ENCODE results near the gene DNAJC11. TPM values are rescaled to one million over a fixed set of nuclear protein-coding genes. Genes with fewer than 3 reads are reported as not detected.

Gene DNAJC11
- total RNA-seq, 1 experiment from 2014 or later = 75.6 TPM

DNA sequence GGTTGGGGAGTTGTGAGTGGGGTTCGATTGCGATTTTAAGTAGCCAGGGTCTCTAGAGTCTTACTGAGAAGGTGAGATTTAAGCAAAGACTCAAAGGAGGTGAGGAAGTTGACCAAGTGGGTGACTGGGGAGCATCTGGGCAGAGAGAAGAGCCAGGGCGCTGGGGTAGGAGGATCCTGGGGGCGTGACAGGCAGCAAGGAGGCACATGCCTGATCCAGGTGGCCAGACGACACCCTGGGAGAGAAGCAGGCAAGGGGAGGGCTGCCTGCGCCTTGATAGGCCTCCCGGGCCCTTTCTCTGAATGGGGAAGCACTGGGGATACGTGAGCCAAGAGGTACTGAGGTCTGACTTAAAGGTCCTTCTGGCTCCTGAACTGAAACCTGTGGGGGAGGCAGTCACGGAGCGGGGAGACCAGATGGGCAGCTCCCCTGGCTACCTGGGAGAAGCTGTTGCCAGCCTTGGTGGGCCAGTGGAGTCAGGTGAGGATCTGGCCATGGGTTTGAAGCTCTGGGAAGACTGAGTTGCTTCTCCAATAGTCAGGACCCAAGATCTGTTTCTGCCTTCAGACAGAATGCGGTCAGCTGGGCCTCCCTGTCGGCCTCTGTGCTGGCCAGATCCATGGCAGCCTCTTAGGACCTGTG is 116.4 kb downstream of the DNAJC11 start:
- POLR2A ChIA-PET = no interaction called here

More for the DNA sequence above, 116.4 kb downstream of the DNAJC11 start:
- H3K79me2 ChIP-seq (ENCODE audit: insufficient read depth, low read length) = peaks cover 27% of the 10 kb centered on the region
- H3K4me2 ChIP-seq (ENCODE audit: low read length) = no peak overlapping the region
- H3K27ac ChIP-seq (ENCODE audit: low read depth, low read length) = no peak overlapping the region
- peaks cover 3 to 11% of the 10 kb centered on the region in 2 experiments; a peak in 3 of 4 replicates for H3K36me3 ChIP-seq (ENCODE audit: control insufficient read depth in 1 of 2, insufficient read depth in 2 of 2, low read length in 2 of 2)
- H3K27me3 ChIP-seq (ENCODE audit: insufficient read depth, low read length) = no peaks in the 10 kb centered on the region
- ATAC-seq (no peak), DNase-seq (ENCODE audit: low read depth, low spot score) (no peak)
- H3K9ac ChIP-seq (ENCODE audit: low read length) = no peak overlapping the region
- H2AFZ ChIP-seq (ENCODE audit: low read depth, low read length, poor library complexity, severe bottlenecking) = no peak overlapping the region
- ChIA-PET RAD21 (ENCODE audit: low non-redundant PET in 1 of 2, low total read pairs in 2 of 2, uncharacterized antibody in 2 of 2, unreplicated experiment in 2 of 2) (no interaction called here), CTCF (no interaction called here)
- intact Hi-C loops (cut with micrococcal nuclease) = no loop called here
- H4K20me1 ChIP-seq (ENCODE audit: insufficient read depth) = no peaks in the 10 kb centered on the region
- H3K9me2 ChIP-seq (ENCODE audit: insufficient read depth) = no peaks in the 10 kb centered on the region
- no peak overlapping the region for H3K4me3 ChIP-seq (replicated peaks in 1 of 2; ENCODE audit: low read depth in 1 of 2, low read length in 2 of 2)
- H3K4me1 ChIP-seq (ENCODE audit: control insufficient read depth in 1 of 2, insufficient read depth in 2 of 2, low read length in 2 of 2) = peaks cover 7 to 16% of the 10 kb centered on the region in 2 experiments
- H3K9me3 ChIP-seq (ENCODE audit: control insufficient read depth in 1 of 2, insufficient read depth in 1 of 2, low read depth in 1 of 2, low read length in 2 of 2) = no peaks in the 10 kb centered on the region
- no TSS peak for BruUV-seq (replicated peaks)
- TF ChIP-seq ZFX (IDR thresholded peaks at IDR 0.05) (no peak), CBX3 (IDR thresholded peaks at IDR 0.05; ENCODE audit: low read depth) (no peak), EZH2phosphoT487 (IDR thresholded peaks at IDR 0.05; ENCODE audit: borderline replicate concordance) (no peak), SRF (IDR thresholded peaks at IDR 0.05; ENCODE audit: low read depth) (no peak), SIN3A (IDR thresholded peaks at IDR 0.05; ENCODE audit: low read depth) (no peak), POLR2A (IDR thresholded peaks at IDR 0.05; ENCODE audit: borderline replicate concordance, extremely low read depth, insufficient read depth, insufficient read length) (no peak), CEBPB (IDR thresholded peaks at IDR 0.05; ENCODE audit: low read depth) (no peak), EZH2 (IDR thresholded peaks at IDR 0.05) (no peak), ZNF274 (IDR thresholded peaks at IDR 0.05; ENCODE audit: low read depth, low read length) (no peak), RAD21 (IDR thresholded peaks at IDR 0.05; ENCODE audit: low read depth) (no peak), JUND (IDR thresholded peaks at IDR 0.05) (no peak)
- TF ChIP-seq, protein P1, sequence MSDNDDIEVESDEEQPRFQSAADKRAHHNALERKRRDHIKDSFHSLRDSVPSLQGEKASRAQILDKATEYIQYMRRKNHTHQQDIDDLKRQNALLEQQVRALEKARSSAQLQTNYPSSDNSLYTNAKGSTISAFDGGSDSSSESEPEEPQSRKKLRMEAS (IDR thresholded peaks at IDR 0.05) = no peak
- TF ChIP-seq, protein P2, sequence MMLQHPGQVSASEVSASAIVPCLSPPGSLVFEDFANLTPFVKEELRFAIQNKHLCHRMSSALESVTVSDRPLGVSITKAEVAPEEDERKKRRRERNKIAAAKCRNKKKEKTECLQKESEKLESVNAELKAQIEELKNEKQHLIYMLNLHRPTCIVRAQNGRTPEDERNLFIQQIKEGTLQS (IDR thresholded peaks at IDR 0.05) = no peak
- TF ChIP-seq, protein P3, sequence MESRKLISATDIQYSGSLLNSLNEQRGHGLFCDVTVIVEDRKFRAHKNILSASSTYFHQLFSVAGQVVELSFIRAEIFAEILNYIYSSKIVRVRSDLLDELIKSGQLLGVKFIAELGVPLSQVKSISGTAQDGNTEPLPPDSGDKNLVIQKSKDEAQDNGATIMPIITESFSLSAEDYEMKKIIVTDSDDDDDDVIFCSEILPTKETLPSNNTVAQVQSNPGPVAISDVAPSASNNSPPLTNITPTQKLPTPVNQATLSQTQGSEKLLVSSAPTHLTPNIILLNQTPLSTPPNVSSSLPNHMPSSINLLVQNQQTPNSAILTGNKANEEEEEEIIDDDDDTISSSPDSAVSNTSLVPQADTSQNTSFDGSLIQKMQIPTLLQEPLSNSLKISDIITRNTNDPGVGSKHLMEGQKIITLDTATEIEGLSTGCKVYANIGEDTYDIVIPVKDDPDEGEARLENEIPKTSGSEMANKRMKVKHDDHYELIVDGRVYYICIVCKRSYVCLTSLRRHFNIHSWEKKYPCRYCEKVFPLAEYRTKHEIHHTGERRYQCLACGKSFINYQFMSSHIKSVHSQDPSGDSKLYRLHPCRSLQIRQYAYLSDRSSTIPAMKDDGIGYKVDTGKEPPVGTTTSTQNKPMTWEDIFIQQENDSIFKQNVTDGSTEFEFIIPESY (IDR thresholded peaks at IDR 0.05; ENCODE audit: extremely low read depth, insufficient replicate concordance, low read length) = no peak

Other genes starting within 250 kb of the DNAJC11 start
- gene TNFRSF25, start 235.6 kb downstream of the DNAJC11 start, total RNA-seq (2021; ENCODE audit: unreplicated experiment) = 27.5 TPM
- gene PLEKHG5, start 210.1 kb downstream of the DNAJC11 start, total RNA-seq (2021; ENCODE audit: unreplicated experiment) = 33.0 TPM
- gene NOL9, start 147.3 kb downstream of the DNAJC11 start, total RNA-seq (2021; ENCODE audit: unreplicated experiment) = 46.4 TPM
- not detected for gene TAS1R1, start 146.5 kb downstream of the DNAJC11 start, total RNA-seq (2021; ENCODE audit: unreplicated experiment)
- 41.9 TPM for gene ZBTB48, start 121.8 kb downstream of the DNAJC11 start, total RNA-seq (2021; ENCODE audit: unreplicated experiment)
- 27.5 TPM for gene KLHL21, start 98.9 kb downstream of the DNAJC11 start, total RNA-seq (2021; ENCODE audit: unreplicated experiment)
- gene PHF13, start 88.1 kb downstream of the DNAJC11 start, total RNA-seq (2021; ENCODE audit: unreplicated experiment) = 25.8 TPM
- gene THAP3, start 76.9 kb downstream of the DNAJC11 start, total RNA-seq (2021; ENCODE audit: unreplicated experiment) = 23.1 TPM
- gene CAMTA1, start 83.6 kb upstream of the DNAJC11 start, total RNA-seq (2021; ENCODE audit: unreplicated experiment) = 69.5 TPM

All from HCT116 (cell line).